CD8-positive, alpha-beta memory T cell (primary cell): ENCODE measurements around the gene ZFP3. TPM values are rescaled to one million over a fixed set of nuclear protein-coding genes. Genes with fewer than 3 reads are reported as not detected.
A peak's percentile ranks its signal among the peaks of the same experiment; 100 is the strongest.
"Not testable (repeated sequence)": the region's sequence is repeated elsewhere in the genome, so short reads cannot be mapped to it uniquely, and the experiment has no call there.

Experiments
- CTCF ChIA-PET: fragments of 350-600 bp; sonication (Branson Sonifier 250); formaldehyde crosslinking; loops from one replicate; lab custom pipeline; 2021; ENCODE audit warnings: antibody characterized with exemption; lab: Charles Lee
- POLR2A ChIA-PET: fragments of 350-600 bp; sonication (Branson Sonifier 250); formaldehyde crosslinking; loops from one replicate; lab custom pipeline; 2021; ENCODE audit warnings: antibody characterized with exemption; lab: Charles Lee
- DNase-seq, 5 donors: peaks; one replicate each; pipeline versions ENCODE4 v3.0.0 to v3.0.0-alpha.2; 2020 to 2022; ENCODE audit warnings: mixed read lengths in 1 of 5
- H3K27ac ChIP-seq: one replicate; pipeline ENCODE4 v1.7.0; 2013; ENCODE audit warnings: low read depth, mild to moderate bottlenecking, low read length, moderate library complexity
- H3K27me3 ChIP-seq: 2 replicates; pipeline ENCODE4 v1.7.0; 2013; ENCODE audit warnings: low read length, mild to moderate bottlenecking; ENCODE audit not compliant: insufficient read depth, poor library complexity, severe bottlenecking
- H3K36me3 ChIP-seq: 2 replicates; pipeline ENCODE4 v1.7.0; 2013; ENCODE audit warnings: mild to moderate bottlenecking, low read length, moderate library complexity; ENCODE audit not compliant: insufficient read depth
- H3K4me1 ChIP-seq: 2 replicates; pipeline ENCODE4 v1.7.0; 2013; ENCODE audit warnings: mild to moderate bottlenecking, low read length, moderate library complexity; ENCODE audit not compliant: insufficient read depth
- H3K4me3 ChIP-seq: 2 replicates; pipeline ENCODE4 v1.7.0; 2013; ENCODE audit warnings: mild to moderate bottlenecking, low read length
- H3K9me3 ChIP-seq: 2 replicates; pipeline ENCODE4 v1.7.0; 2013; ENCODE audit warnings: mild to moderate bottlenecking, low read length
- H3K27ac Mint-ChIP-seq, 8 donors: one replicate each; pipeline ENCODE4 v1.8.0; 2020 to 2021; ENCODE audit warnings: mixed read lengths in 8 of 8, mild to moderate bottlenecking in 6 of 8, inconsistent platforms in 3 of 8, moderate library complexity in 3 of 8
- H3K27me3 Mint-ChIP-seq, 2 donors: one replicate each; pipeline ENCODE4 v1.8.0; 2020 to 2021; ENCODE audit warnings: mixed read lengths in 2 of 2, mild to moderate bottlenecking in 1 of 2, moderate library complexity in 1 of 2
- H3K36me3 Mint-ChIP-seq, 3 donors: one replicate each; pipeline ENCODE4 v1.8.0; 2020 to 2021; ENCODE audit warnings: mixed read lengths in 3 of 3, inconsistent platforms in 1 of 3, mild to moderate bottlenecking in 1 of 3
- H3K4me1 Mint-ChIP-seq, 3 donors: one replicate each; pipeline ENCODE4 v1.8.0; 2020 to 2021; ENCODE audit warnings: mixed read lengths in 3 of 3, inconsistent platforms in 1 of 3, mild to moderate bottlenecking in 1 of 3
- H3K4me3 Mint-ChIP-seq, 7 donors: one replicate each; pipeline ENCODE4 v1.8.0; 2020 to 2021; ENCODE audit warnings: mixed read lengths in 7 of 7, mild to moderate bottlenecking in 6 of 7, moderate library complexity in 4 of 7, inconsistent platforms in 2 of 7
- H3K9me3 Mint-ChIP-seq, 5 donors: one replicate each; pipeline ENCODE4 v1.8.0; 2020 to 2022; ENCODE audit warnings: mixed read lengths in 5 of 5, mild to moderate bottlenecking in 3 of 5, moderate library complexity in 2 of 5, inconsistent platforms in 1 of 5
- polyA plus RNA-seq: library from polyadenylated mRNA; unstranded; fragments of 300-500 nt; fragmentation: Illumina TruSeq; gene quantifications from one replicate; pipeline ENCODE4 v1.2.3, GENCODE V29; 2021
- total RNA-seq, 2 experiments: library from RNA; stranded (reverse); gene quantifications; one replicate each; pipeline ENCODE4 v1.2.3, GENCODE V29; 2021

The ZFP3 gene
- total and polyA plus RNA-seq, 3 experiments from 2014 or later = 0.75 to 4.2 (median 3.7) TPM

DNA sequence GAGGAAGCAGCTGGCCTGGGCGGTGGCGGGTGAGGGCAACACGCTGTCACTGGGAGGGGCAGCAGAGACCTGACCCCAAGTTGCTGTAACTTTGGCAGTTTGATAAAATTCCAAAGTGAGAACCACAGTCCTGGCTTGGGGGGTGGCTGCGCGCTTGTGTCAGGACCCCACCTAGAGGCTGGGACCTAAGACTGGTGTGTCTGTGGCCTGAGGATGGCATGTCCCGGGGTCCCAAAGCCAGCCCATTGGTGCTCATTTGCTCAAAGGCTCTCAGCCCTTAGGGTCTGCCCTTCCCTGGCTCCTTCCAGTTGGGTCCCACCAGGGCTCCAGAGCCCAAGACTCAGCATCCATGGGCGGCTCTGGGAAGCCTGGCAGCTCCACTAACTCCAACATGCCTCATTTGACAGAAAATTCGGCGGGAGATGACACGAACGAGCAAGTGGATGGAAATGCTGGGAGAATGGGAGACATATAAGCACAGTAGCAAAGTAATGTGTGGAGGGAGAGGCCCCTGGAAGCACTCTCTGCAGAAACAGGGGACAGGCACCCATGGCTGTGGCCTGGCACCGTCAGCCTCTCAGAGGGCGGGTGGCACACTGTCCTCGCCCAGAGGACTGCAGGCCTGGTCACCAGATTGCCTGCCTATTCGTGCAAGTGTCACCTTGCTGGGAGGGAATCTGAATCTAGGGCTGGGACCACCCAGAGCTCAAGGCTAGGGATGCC lies 54.4 kb downstream of the ZFP3 start:
- POLR2A ChIA-PET, CTCF ChIA-PET, H3K4me3 Mint-ChIP-seq: not testable (repeated sequence)

DNA sequence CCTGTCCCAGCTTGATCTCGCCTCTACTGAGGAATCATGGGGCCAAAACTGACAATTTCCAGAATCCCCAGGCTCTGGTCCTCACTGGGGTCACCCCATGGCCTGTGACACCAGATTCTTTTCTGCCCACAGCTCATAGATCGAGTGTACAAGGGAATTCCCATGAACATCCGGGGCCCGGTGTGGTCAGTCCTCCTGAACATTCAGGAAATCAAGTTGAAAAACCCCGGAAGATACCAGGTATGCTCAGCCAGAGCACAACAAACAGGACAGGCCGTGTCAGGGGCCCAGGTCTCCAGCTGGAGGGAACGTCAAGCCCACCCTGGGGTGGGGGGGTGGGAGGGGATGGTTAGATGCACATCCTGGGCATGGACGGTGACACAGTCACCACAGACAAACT lies 55.0 kb downstream of the ZFP3 start:
- no peaks in the 10 kb centered on the region for H3K36me3 Mint-ChIP-seq
- Histone ChIP-seq H3K27me3 (no peaks in the 10 kb centered on the region), H3K36me3 (no peaks in the 10 kb centered on the region), H3K4me3 (no peak overlapping the region), H3K27ac (no peak overlapping the region), H3K4me1 (no peaks in the 10 kb centered on the region), H3K9me3 (no peaks in the 10 kb centered on the region)
- no peak overlapping the region for H3K27ac Mint-ChIP-seq
- POLR2A ChIA-PET = no interaction called here
- no peak for DNase-seq
- H3K27me3 Mint-ChIP-seq = peaks cover 0 to 3% of the 10 kb centered on the region in 2 donors
- H3K4me1 Mint-ChIP-seq = no peaks in the 10 kb centered on the region
- no peaks in the 10 kb centered on the region for H3K9me3 Mint-ChIP-seq
- CTCF ChIA-PET = no interaction called here
- no peak overlapping the region for H3K4me3 Mint-ChIP-seq

More for the DNA sequence above, 54.4 kb downstream of the ZFP3 start:
- not testable (repeated sequence) for H3K27ac Mint-ChIP-seq, H3K36me3 Mint-ChIP-seq, H3K36me3 ChIP-seq, H3K27me3 ChIP-seq, H3K9me3 ChIP-seq, H3K9me3 Mint-ChIP-seq, H3K27me3 Mint-ChIP-seq, H3K27ac ChIP-seq, DNase-seq, H3K4me1 Mint-ChIP-seq, H3K4me1 ChIP-seq, H3K4me3 ChIP-seq

- CTCF ChIA-PET, H3K4me1 ChIP-seq, H3K9me3 ChIP-seq, H3K27ac ChIP-seq, DNase-seq, H3K4me1 Mint-ChIP-seq, H3K4me3 ChIP-seq, H3K27me3 ChIP-seq, H3K4me3 Mint-ChIP-seq, H3K27ac Mint-ChIP-seq, H3K36me3 ChIP-seq, POLR2A ChIA-PET, H3K27me3 Mint-ChIP-seq, H3K9me3 Mint-ChIP-seq, H3K36me3 Mint-ChIP-seq: not testable (repeated sequence)
Measured at GRCh38 chr17:5133961-5134360, 55.7 kb downstream of the ZFP3 start.

DNA sequence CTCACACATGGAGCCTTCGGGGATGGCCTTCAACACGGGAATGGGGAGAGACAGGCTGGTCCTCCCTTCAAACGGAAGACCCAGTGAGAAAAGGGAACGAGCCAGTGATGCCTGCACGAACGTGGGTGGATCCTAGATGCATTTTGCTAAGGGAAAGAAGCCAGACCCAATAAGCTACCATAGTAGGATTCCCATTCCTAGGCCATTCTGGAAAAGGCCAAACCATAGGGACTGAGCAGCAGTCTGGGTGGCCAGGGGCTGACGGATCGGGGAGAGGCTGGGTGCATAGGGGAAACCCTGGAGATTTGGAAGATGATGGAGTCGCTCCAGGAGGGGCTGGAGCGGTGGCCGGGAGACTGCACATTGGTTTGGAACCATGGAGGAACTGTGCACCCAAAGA lies 56.3 kb downstream of the ZFP3 start:
- H3K27me3 Mint-ChIP-seq, H3K4me1 ChIP-seq, H3K4me1 Mint-ChIP-seq, DNase-seq, H3K36me3 Mint-ChIP-seq, CTCF ChIA-PET, H3K4me3 ChIP-seq, H3K27me3 ChIP-seq, H3K27ac ChIP-seq, H3K4me3 Mint-ChIP-seq, H3K9me3 ChIP-seq, H3K9me3 Mint-ChIP-seq, POLR2A ChIA-PET, H3K36me3 ChIP-seq, H3K27ac Mint-ChIP-seq: not testable (repeated sequence)

DNA sequence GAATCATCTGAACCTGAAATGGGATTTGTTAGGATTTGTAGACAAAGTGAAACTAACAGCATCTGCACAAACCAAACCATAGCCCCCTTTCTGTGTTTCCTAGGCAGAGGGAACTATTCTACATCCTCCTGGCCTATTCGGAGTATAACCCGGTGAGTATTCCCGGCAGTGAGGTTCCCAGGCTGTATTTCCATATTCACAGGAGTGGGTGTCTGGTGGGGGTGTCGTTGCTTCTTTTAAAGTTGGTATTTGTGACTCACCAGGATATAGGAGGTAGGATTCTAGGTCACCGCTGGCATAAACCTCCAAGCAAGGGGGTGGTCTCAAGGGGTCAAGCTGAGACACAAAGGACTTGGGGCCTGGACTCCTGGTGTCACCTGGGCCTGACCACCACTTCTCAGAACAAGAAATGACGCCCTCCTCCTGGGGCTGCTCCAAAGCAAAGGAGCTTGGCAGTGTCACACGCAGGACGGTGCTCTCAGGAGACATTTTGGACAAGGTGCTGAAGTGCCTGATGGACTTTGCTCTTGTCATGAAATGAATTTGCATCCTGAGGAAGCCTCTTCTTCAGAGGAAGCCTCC lies 57.0 kb downstream of the ZFP3 start:
- H3K36me3 Mint-ChIP-seq, H3K27me3 Mint-ChIP-seq, H3K27me3 ChIP-seq, H3K9me3 ChIP-seq, H3K4me1 Mint-ChIP-seq, DNase-seq, H3K4me3 Mint-ChIP-seq, H3K9me3 Mint-ChIP-seq, H3K4me3 ChIP-seq, H3K4me1 ChIP-seq, POLR2A ChIA-PET, CTCF ChIA-PET, H3K36me3 ChIP-seq, H3K27ac ChIP-seq: not testable (repeated sequence)
- H3K27ac Mint-ChIP-seq = peak overlapping the region in 1 of 8 donors; percentile 14

- no peaks in the 10 kb centered on the region for H3K27me3 ChIP-seq
- no peak overlapping the region for H3K27ac ChIP-seq
- ChIA-PET POLR2A (no interaction called here), CTCF (no interaction called here)
- H3K9me3 ChIP-seq = no peaks in the 10 kb centered on the region
- Mint-ChIP-seq H3K36me3 (no peaks in the 10 kb centered on the region), H3K4me1 (no peaks in the 10 kb centered on the region), H3K27ac (no peak overlapping the region), H3K4me3 (no peak overlapping the region), H3K27me3 (peaks cover 0 to 3% of the 10 kb centered on the region in 2 donors), H3K9me3 (no peaks in the 10 kb centered on the region)
- no peak overlapping the region for H3K4me3 ChIP-seq
- no peaks in the 10 kb centered on the region for H3K4me1 ChIP-seq
- no peak for DNase-seq
- H3K36me3 ChIP-seq = no peaks in the 10 kb centered on the region
Measured at GRCh38 chr17:5135726-5136579, 57.7 kb downstream of the ZFP3 start.

- H3K4me3 ChIP-seq, H3K4me1 ChIP-seq, H3K4me1 Mint-ChIP-seq, H3K27me3 ChIP-seq, POLR2A ChIA-PET, H3K36me3 Mint-ChIP-seq, H3K27ac ChIP-seq, H3K27ac Mint-ChIP-seq, H3K27me3 Mint-ChIP-seq, H3K36me3 ChIP-seq, CTCF ChIA-PET, H3K4me3 Mint-ChIP-seq, DNase-seq, H3K9me3 Mint-ChIP-seq, H3K9me3 ChIP-seq: not testable (repeated sequence)
Measured at GRCh38 chr17:5136580-5137412, 58.5 kb downstream of the ZFP3 start.
